Activated CD4-positive, alpha-beta T cell treated with anti-CD3 and anti-CD28 coated beads, Interleukin-2, amount 50 U/mL, for 1 hour (primary cell): Measurements from ENCODE around the gene HOXA11.

Experiments
- DNase-seq: peaks from one replicate; pipeline ENCODE4 v3.0.0-alpha.2; 2020

Gene HOXA11

DNA sequence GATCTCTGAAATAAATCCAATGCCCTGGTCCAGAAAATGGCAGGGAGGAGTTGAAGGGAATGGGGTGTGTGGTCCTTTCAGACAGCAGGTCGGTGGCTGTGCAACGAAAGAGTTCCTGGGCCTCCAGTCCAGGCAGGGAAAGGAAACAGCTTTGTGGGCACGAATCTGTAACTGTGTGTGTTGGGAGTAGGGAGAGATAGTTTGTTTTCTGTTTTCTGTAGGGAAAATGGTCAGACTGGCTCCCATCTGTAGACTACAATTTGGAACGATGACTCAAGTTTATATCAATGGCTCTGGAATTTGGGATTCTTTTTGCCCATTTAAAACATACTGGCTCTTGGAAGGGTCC is 17.1 kb downstream of the HOXA11 start:
- no peak for DNase-seq

DNA sequence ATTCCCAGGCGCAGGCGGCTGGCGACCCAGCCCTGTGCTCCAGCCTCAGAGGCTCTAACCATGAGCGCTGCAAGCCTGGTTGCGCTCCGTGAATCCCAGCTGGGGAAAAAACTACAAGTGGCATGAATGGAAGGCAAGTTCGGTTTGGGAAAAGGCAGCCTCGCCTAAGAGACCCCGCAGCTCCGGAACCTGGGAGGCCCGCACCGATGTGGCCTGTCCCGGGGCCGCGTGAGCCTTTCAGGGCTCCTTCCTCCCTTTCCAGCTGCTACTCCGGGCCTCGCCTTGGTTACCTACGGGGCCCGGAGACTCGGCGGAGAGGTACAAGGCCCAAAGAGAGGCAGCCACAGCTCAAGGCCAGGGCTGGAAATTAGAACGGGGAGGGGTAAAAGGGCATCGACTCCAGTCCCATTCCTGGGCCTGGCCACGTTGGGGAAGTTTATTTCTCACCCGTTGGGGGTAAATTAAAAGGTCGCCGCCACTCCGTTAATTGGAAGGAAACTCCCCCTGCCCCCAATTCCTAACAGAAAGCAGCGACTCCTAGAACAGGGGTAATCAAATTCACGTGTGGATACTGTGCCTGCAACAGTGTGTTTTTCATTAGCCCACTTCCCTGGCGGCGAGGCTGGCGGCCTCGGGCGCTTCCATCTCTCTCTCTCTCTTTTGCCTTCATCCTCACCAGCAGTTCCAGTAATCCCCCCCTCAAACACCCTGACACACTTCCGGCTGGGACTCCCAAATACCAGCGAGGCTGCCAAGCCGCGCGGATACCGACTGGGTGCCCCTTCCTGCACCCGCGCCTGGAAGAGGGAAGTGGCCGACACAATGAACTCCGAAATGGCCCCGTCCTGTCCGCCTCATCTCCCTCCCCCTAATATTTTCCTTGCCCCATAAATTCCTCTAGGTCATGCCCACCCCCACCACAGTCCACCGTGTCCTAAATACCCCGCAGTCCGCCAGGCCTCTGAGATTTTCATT is 18.2 kb downstream of the HOXA11 start:
- no peak for DNase-seq

DNA sequence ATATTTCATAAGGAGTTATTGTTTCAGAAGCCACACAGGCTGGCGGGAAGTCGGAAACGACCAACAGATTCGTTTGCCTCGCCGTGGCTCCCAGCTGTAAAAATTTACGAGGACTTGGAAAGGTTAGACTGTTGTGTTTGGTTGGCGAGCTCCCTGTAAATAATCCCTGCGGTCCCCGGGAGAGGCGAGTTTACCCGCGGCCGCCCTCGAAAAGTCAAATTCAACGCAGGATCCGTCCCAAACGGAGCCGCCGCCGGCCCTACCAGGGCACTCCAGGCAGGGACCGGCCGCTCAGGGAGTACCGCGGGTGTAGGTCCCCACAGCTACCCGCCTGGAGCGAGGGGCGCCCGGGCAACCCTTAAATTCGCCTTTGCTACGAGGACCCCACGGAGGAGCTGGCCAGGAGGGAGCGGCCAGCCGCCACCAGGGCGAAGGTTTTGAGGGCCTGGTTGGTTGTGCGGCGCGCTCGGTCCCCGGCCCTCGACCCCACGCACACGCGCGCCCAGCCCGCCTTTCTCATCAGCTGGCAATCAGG is 19.0 kb downstream of the HOXA11 start:
- no peak for DNase-seq

DNA sequence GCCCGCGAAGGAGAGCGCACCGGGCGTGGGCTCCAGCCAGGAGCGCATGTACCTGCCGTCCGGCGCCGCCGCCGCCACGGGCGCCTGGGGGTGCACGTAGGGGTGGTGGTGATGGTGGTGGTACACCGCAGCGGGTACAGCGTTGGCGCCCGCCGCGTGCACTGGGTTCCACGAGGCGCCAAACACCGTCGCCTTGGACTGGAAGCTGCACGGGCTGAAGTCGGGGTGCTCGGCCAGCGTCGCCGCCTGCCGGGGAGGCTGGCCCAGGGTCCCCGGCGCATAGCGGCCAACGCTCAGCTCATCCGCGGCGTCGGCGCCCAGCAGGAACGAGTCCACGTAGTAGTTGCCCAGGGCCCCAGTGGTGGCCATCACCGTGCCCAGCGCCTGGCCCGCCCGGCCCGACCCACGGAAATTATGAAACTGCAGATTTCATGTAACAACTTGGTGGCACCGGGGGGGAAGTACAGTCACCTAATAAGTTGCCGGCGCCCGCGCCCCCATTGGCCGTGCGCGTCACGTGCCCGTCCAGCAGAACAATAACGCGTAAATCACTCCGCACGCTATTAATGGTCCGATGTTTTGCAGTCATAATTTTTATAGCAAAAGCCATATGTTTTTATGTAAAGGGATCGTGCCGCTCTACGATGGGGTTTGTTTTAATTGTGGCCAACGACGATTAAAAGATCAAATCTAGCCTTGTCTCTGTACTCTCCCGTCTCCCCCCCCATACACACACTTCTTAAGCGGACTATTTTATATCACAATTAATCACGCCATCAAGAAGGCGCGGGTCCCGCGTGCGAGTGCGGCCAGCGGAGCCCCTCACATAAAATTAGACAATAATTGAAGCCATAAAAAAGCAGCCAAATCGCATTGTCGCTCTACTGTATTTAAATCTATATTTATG is 19.7 kb downstream of the HOXA11 start, which contains the start of gene HOXA9:
TSS of gene HOXA9 (minus strand) at position 449 of the 907 bp plus-strand sequence. CDS start at position 369, 80 bp downstream.
- no peak for DNase-seq

GRCh38 chr7:27164367-27165088 is 20.5 kb downstream of the HOXA11 start:
- DNase-seq: no peak

- DNase-seq: no peak
Observed at GRCh38 chr7:27164045-27164366, 21.0 kb downstream of the HOXA11 start.

DNA sequence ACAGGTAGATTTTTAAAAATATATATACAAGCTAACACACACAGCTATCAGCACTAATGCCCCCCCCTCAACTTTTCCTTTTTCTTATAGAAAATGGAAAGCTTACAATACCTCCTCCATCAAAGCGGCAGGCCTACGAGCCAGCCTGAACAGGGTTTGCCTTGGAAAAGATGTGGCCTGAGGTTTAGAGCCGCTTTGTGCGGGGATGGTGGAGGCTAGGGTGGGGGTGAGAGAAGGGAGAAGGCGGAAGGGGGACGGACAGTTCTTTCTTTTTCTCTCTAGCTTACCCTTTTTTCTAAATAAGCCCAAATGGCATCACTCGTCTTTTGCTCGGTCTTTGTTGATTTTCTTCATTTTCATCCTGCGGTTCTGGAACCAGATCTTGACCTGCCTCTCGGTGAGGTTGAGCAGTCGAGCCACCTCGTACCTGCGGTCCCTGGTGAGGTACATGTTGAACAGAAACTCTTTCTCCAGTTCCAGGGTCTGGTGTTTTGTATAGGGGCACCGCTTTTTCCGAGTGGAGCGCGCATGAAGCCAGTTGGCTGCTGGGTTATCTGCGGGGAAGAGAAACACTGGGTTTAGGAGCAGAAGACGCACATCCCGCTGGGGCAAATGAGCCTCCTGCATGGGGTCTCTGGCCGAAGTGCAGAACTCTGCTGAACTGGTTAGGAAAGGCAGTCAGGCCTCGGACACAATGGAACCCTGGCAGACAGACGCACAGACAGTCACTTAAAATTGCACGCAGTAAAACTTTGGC is 21.6 kb downstream of the HOXA11 start:
- no peak for DNase-seq

DNA sequence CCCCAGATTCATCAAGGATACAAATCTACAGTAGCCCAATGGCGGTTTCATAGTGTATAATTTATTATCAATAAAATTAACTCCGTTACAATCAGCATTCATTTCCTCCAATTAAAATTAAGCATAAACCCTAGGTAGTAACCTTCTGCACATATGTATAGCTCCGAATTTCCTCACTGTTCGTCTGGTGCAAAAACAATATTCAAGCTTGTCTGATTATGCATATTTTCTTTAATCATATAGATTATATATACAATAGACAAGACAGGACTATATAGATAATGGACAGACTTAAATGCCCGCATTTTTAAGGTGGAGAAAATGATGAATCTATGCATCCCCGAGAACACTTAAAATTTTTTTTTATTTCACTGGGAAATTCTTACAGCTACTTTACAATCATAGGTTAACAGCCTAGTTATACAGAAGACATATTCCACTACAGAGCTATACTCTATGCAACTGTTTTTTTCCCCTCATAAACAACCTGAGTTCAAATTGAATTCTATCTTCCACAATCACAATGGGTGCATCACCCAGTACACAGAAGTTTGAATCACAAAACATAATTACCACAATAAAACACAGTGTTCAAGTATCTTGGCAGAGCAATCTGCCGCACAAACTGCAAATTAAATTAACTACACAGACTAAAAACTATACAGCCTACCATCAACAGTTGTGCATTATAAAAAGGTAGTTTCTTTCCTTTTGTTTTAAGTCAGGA is 22.3 kb downstream of the HOXA11 start:
- no peak for DNase-seq

- no peak for DNase-seq
Observed at GRCh38 chr7:27161721-27162560, 23.1 kb downstream of the HOXA11 start.

DNA sequence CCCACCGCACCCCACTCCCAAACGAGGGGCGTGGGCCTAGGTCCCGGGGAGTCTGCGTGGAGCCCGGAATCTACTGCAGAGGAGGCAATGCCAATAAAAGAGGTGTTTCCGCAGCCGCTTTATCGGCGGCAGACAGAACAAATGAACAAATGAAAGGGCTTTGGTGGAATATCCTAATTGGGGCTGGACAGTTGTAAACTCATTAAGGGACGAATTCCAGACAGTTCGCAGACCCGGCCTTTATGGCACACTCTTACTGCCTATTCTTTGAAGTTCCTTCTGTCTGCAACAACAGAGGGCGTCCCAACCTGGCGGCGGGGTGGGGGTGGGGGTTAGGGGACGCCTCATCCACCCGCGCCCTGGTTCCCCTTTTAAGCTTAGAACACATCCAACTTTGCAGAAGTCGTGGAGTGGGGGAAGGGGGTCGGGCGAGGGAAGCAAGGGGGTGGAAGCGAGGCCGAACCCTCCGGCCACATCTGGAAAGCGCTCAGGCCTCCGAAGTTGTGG is 23.8 kb downstream of the HOXA11 start:
- DNase-seq: no peak

- DNase-seq: peak; percentile 87
Observed at GRCh38 chr7:27160546-27161213, 24.4 kb downstream of the HOXA11 start.

DNA sequence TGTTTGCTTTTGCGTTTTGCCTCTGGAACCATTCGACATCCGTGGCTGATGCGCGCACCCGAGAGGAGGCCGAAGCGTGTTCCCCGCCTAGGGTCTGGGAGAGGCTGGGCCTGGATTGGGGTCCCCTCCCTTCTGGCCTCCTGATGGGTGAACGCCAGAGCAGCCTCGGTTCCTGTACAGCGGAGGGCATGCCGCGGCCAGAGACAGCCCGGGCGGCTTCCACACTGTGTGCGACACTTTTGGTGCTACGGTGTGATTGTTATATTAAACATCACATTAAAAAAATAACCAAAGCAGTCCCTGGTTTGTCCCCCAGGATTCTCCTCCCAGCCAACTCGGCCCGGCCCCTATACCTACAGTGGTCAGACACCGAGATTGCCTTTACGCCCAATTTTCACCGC is 24.9 kb downstream of the HOXA11 start:
- DNase-seq: no peak

DNA sequence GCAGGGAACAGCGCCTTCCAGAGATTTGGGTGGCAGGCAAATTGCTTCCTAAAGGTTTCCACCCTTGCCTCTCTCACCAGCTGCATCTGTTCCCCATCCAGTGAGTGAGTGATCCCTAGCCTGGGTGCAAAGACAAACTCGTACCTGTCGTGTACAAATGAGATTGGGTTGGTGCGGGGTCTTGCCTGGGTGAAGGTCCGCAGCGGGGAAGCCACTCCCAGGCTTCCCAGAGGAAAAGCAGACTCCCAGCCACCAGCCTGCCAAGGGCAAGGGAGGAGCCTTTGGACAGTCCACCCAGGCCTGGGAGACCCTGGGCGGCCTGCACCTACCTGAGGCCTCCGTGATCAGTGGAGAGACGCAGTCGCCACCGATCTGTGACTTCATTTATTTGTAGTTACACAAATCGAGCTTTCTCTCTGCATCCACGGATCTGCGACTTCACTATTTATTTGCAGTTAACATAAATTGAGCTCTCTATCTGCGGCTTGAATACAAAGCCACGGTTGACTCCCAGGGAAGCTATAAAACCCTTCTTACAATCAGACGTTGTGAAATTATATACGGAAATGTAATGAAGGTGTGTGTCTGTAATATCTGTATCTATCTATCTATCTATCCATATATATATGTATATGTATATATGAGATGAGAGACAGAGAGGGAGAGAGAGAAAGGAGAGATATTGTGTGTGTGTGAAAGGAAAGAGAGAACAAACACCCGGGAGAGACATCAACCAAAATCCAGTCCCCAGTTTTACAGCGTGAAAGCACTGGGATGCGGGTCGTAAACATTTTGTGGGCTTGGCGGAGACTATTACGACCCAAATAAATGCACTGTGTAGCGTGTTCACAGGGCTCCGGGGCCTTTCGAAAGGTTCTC is 25.5 kb downstream of the HOXA11 start:
- DNase-seq: no peak

DNA sequence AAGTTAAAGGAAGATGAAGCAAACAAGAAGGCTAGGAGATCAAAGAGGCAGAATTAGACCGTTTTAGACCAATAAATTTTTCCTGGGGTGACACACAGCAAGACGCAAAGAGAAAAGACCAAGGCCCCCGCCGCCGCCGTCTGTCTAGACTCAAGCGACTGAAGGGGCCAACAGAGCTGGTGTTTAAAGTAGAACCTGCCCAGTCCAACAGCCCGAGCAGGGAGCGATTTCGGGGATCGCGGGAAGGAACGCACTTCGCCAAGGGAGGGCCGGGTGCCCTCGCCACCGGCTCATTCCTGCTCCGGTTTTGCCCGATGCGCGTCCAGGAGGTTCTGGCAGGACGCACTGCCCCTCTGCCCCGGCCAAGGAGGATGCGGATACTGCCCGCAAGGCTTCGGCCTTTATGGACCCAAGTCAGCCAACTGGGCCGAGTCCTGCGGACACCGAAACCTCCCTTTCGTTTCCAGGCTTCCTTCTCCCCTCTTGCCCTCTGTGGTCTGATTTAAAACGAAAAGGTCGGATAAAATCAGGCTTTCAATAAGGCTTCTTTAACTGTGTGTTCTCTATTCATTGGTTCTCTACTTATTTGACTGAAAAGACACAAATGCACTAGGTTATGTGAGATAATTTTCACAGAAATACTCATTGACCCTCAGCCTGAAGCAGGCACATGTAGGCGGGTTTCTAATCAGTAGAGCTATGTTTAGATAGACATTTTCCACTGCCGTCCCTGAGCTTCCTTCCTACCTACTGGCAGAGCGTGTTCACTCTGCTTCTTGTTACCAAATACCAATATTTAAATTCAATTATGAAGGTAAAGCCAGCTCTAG is 26.4 kb downstream of the HOXA11 start:
- DNase-seq: no peak

GRCh38 chr7:27157702-27158431 is 27.2 kb downstream of the HOXA11 start:
- no peak for DNase-seq

DNA sequence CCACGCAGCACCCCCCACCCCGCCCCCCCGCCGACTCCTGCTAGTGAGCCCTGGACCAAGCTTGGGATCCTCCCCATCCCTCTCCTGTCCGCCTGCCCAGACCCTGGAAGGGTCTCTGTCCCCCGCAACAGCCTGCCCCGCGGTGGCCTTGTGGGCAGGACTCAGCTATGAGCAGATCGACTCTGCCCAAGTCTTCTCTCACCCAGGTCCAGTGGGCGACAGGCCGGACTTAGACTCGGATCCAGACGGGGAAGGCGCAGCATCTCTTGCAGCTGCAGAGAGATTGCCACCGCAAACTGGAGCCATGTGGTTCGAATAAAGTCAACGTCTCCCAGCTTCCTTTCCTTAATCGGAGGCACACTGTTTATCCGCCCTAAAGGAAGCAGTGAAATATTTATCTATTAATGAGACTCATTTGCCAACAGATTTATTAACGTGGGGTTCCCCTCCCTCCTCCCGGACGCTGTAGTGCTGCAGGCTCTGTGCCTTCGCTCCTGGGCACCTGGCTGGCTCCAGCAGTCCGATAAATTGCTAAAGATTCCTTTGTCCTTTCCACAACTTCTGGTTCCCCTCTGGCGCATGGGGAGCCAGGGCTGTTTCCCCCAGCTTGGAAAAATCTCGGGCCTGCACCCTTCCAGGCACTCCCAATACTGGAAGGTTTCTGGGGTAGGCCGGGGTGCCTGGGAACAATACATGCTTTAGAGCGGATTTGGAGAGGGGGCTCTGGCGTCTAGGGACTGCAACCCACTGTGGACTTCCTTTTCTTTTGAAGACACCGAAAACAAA is 27.9 kb downstream of the HOXA11 start:
- no peak for DNase-seq
